Naive thymus-derived CD4-positive, alpha-beta T cell (primary cell): ENCODE measurements around the gene TRAP1. TPM values are rescaled to one million over a fixed set of nuclear protein-coding genes. Genes with fewer than 3 reads are reported as not detected.
A peak's percentile ranks its signal among the peaks of the same experiment; 100 is the strongest.

Source experiments
- ATAC-seq: fragments of 150-1000 bp; cut with Tn5 transposase; 2 replicates; pipeline ENCODE4 v1.10.0; 2021; ENCODE audit warnings: mild to moderate bottlenecking, moderate library complexity
- CTCF ChIA-PET: fragments of 350-600 bp; sonication (Branson Sonifier 250); formaldehyde crosslinking; loops from one replicate; lab custom pipeline; 2021; ENCODE audit warnings: antibody characterized with exemption; lab: Charles Lee
- POLR2A ChIA-PET: fragments of 350-600 bp; sonication (Branson Sonifier 250); formaldehyde crosslinking; loops from one replicate; lab custom pipeline; 2021; ENCODE audit warnings: antibody characterized with exemption, inconsistent platforms; lab: Charles Lee
- DNase-seq, 9 donors: peaks; one replicate each; pipeline versions ENCODE4 v3.0.0 to v3.0.0-alpha.2; 2020 to 2022; ENCODE audit warnings: mixed read lengths in 1 of 9
- H3K27ac ChIP-seq: one replicate; pipeline ENCODE4 v1.7.0; 2013; ENCODE audit warnings: mild to moderate bottlenecking, low read depth, low read length, moderate library complexity
- H3K27me3 ChIP-seq, 2 donors: one replicate each; pipeline ENCODE4 v1.7.0; 2013; ENCODE audit warnings: low read length in 2 of 2, mild to moderate bottlenecking in 2 of 2, moderate library complexity in 2 of 2; ENCODE audit not compliant: control insufficient read depth in 2 of 2, insufficient read depth in 2 of 2
- H3K36me3 ChIP-seq, 3 experiments: 1 replicate in 2 of 3; 2 replicates in 1 of 3; pipeline ENCODE4 v1.7.0; 2013; ENCODE audit warnings: low read length in 3 of 3, mild to moderate bottlenecking in 3 of 3, moderate library complexity in 1 of 3; ENCODE audit not compliant: insufficient read depth in 3 of 3, control insufficient read depth in 2 of 3
- H3K4me1 ChIP-seq, 2 donors: one replicate each; pipeline ENCODE4 v1.7.0; 2013; ENCODE audit warnings: low read length in 2 of 2, mild to moderate bottlenecking in 2 of 2, moderate library complexity in 1 of 2; ENCODE audit not compliant: control insufficient read depth in 2 of 2, insufficient read depth in 2 of 2
- H3K4me3 ChIP-seq: 2 replicates; pipeline ENCODE4 v1.7.0; 2013; ENCODE audit warnings: mild to moderate bottlenecking, low read length
- H3K9me3 ChIP-seq, 3 experiments: 1 replicate in 2 of 3; 2 replicates in 1 of 3; pipeline ENCODE4 v1.7.0; 2013; ENCODE audit warnings: low read length in 3 of 3; ENCODE audit not compliant: control insufficient read depth in 2 of 3
- H3K27ac Mint-ChIP-seq, 9 donors: one replicate each; pipeline ENCODE4 v1.8.0; 2020 to 2022; ENCODE audit warnings: mixed read lengths in 9 of 9, mild to moderate bottlenecking in 8 of 9, moderate library complexity in 5 of 9, inconsistent platforms in 2 of 9
- H3K27me3 Mint-ChIP-seq, 5 donors: one replicate each; pipeline ENCODE4 v1.8.0; 2021 to 2022; ENCODE audit warnings: mixed read lengths in 5 of 5, mild to moderate bottlenecking in 1 of 5
- H3K36me3 Mint-ChIP-seq, 5 donors: one replicate each; pipeline ENCODE4 v1.8.0; 2020 to 2022; ENCODE audit warnings: mixed read lengths in 5 of 5, mild to moderate bottlenecking in 3 of 5, inconsistent platforms in 1 of 5
- H3K4me1 Mint-ChIP-seq, 7 donors: one replicate each; pipeline ENCODE4 v1.8.0; 2020 to 2022; ENCODE audit warnings: mixed read lengths in 7 of 7, mild to moderate bottlenecking in 3 of 7, inconsistent platforms in 1 of 7
- H3K4me3 Mint-ChIP-seq, 10 donors: one replicate each; pipeline ENCODE4 v1.8.0; 2020 to 2022; ENCODE audit warnings: mild to moderate bottlenecking in 10 of 10, mixed read lengths in 10 of 10, moderate library complexity in 6 of 10, inconsistent platforms in 2 of 10
- H3K9me3 Mint-ChIP-seq, 11 donors: one replicate each; pipeline ENCODE4 v1.8.0; 2020 to 2022; ENCODE audit warnings: mixed read lengths in 11 of 11, mild to moderate bottlenecking in 4 of 11, inconsistent platforms in 1 of 11, moderate library complexity in 1 of 11
- intact Hi-C, 2 donors: fragments of 100-400 bp; cut with micrococcal nuclease; formaldehyde crosslinking; loops; one replicate each; pipeline ENCODE4 v1.15.1; 2023
- polyA plus RNA-seq, 2 donors: library from polyadenylated mRNA; unstranded; fragments of 300-500 nt; fragmentation: Illumina TruSeq; gene quantifications; one replicate each; pipeline ENCODE4 v1.2.3, GENCODE V29; 2021
- total RNA-seq, 6 experiments: library from RNA in 5 of 6; stranded (reverse) in 5 of 6; gene quantifications; 1 replicate in 5 of 6; 2 replicates in 1 of 6; pipeline ENCODE4 v1.2.3 and lab custom pipeline; 2021 to 2026

Gene TRAP1
- total and polyA plus RNA-seq, 7 experiments from 2014 or later: 59.6 to 138 (median 123) TPM

DNA sequence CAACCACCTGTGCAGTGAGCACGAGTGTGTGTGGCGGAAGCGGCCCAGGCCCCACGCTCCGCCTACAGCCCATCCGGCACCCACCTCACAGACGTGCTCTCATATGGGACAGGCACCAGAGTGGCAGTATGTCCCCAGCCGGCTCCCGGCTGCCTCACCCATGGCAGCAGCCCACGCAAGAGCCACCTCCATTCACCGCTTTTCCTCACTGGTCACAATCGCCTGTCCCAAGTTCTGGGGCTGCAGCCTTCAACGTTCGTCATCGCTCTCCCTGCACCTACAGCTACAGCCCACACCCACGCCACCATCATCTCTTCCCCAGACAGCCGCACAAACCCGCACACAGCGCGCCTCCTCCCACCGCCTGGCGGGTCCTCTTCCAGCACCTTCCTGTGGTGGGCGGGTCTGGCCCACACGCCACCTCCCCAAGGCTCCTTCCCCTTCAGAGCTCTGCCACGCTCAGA is 17.5 kb upstream of the TRAP1 start:
- Histone ChIP-seq H3K9me3 (no peaks in the 10 kb centered on the region), H3K27me3 (no peaks in the 10 kb centered on the region), H3K4me3 (no peak overlapping the region), H3K4me1 (no peaks in the 10 kb centered on the region), H3K27ac (no peak overlapping the region), H3K36me3 (peaks cover 20 to 94% (median 29%) of the 10 kb centered on the region in 3 experiments)
- Mint-ChIP-seq H3K9me3 (peaks cover 0 to 3% (median 0%) of the 10 kb centered on the region in 11 donors), H3K36me3 (peaks cover 25 to 70% (median 43%) of the 10 kb centered on the region in 5 donors), H3K4me1 (peaks cover 0 to 8% (median 0%) of the 10 kb centered on the region in 7 donors), H3K27me3 (no peaks in the 10 kb centered on the region), H3K27ac (peak overlapping the region in 4 of 9 donors; percentile 26 to 67 (median 48)), H3K4me3 (peak overlapping the region in 1 of 10 donors; percentile 66)
- CTCF ChIA-PET: no interaction called here
- ATAC-seq (no peak), DNase-seq (no peak)
- POLR2A ChIA-PET: no interaction called here
- intact Hi-C loops: no loop called here

DNA sequence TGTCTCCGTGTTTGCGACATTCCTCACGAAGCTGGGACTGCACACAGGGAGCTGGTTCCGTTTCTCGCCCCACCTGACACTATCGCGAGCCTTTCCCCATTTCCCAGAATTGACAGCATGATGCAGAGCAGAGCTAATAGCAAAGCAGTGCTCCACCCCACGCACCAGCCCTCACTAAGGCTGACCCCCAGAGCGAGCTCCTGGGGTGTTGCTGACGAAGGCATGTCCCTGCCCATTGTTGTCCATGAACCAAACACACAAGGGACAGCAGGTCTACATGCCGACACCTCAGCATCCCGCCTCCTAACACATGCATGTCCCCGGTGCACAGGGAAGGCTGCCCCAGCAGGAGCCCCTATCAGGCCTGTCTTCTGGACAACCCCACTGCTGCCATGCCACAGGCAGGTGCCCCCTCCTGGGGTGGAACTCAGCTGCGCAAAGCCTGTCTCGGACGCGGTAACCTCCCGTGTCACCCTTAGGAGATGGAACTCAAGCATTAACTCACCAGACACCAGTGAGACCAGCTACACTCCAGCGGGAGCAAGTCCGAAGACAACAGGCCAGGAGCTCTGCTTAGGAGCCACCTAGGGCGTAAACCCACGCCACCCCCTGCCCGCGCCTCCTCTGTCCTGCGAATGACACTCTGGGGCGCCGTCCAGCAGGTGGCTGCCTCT is 16.9 kb upstream of the TRAP1 start:
- ChIA-PET CTCF (no interaction called here), POLR2A (interaction anchor here (0.6 kb wide), 1 partner anchor 145 kb away, joined by 3 read pairs; no protein-coding TSS in a partner anchor)
- Mint-ChIP-seq H3K27ac (no peak overlapping the region), H3K27me3 (no peaks in the 10 kb centered on the region), H3K9me3 (peaks cover 0 to 3% (median 0%) of the 10 kb centered on the region in 11 donors), H3K36me3 (peaks cover 29 to 67% (median 46%) of the 10 kb centered on the region in 5 donors), H3K4me1 (peaks cover 0 to 6% (median 0%) of the 10 kb centered on the region in 7 donors), H3K4me3 (no peak overlapping the region)
- Histone ChIP-seq H3K9me3 (no peaks in the 10 kb centered on the region), H3K27me3 (no peaks in the 10 kb centered on the region), H3K4me1 (no peaks in the 10 kb centered on the region), H3K4me3 (no peak overlapping the region), H3K36me3 (peaks cover 20 to 94% (median 29%) of the 10 kb centered on the region in 3 experiments), H3K27ac (no peak overlapping the region)
- intact Hi-C loops: no loop called here
- ATAC-seq (no peak), DNase-seq (no peak)

DNA sequence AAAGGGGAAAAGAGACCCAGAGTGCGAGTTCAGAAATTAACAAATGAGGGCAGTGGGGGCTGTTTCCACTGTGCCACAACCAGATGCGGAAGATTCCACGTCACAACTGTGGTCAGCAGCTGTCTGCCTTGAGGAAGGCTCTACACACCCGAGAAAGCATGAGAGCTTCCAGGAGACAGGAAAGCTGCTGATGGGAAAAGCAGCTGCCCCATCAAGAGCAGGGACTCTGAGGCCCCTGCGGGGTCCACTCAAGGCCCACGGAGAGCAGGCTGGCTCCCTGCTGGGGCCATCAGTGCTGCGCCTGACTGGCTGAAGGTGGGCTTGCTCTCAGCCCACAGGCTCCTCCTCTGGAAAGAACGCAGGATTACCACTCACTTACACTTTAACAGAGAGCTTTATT is 14.8 kb upstream of the TRAP1 start:
- H3K36me3 ChIP-seq: peaks cover 9 to 93% (median 31%) of the 10 kb centered on the region in 3 experiments
- H3K4me3 Mint-ChIP-seq: no peak overlapping the region
- POLR2A ChIA-PET: interaction anchor here (0.7 kb wide), 1 partner anchor 15 kb away, joined by 4 read pairs; the partner anchor contains the start of gene TRAP1
- H3K36me3 Mint-ChIP-seq: peaks cover 27 to 62% (median 34%) of the 10 kb centered on the region in 5 donors
- no peak for ATAC-seq
- intact Hi-C loops: no loop called here
- no peak overlapping the region for H3K4me3 ChIP-seq
- H3K27me3 Mint-ChIP-seq: no peaks in the 10 kb centered on the region
- H3K4me1 ChIP-seq: no peaks in the 10 kb centered on the region
- no peak overlapping the region for H3K27ac ChIP-seq
- H3K4me1 Mint-ChIP-seq: peaks cover 0 to 7% (median 0%) of the 10 kb centered on the region in 7 donors
- H3K9me3 Mint-ChIP-seq: peaks cover 0 to 3% (median 0%) of the 10 kb centered on the region in 11 donors
- H3K27me3 ChIP-seq: no peaks in the 10 kb centered on the region
- CTCF ChIA-PET: no interaction called here
- H3K9me3 ChIP-seq: no peaks in the 10 kb centered on the region
- peak overlapping the region in 1 of 9 donors; percentile 44 for H3K27ac Mint-ChIP-seq
- no peak for DNase-seq

DNA sequence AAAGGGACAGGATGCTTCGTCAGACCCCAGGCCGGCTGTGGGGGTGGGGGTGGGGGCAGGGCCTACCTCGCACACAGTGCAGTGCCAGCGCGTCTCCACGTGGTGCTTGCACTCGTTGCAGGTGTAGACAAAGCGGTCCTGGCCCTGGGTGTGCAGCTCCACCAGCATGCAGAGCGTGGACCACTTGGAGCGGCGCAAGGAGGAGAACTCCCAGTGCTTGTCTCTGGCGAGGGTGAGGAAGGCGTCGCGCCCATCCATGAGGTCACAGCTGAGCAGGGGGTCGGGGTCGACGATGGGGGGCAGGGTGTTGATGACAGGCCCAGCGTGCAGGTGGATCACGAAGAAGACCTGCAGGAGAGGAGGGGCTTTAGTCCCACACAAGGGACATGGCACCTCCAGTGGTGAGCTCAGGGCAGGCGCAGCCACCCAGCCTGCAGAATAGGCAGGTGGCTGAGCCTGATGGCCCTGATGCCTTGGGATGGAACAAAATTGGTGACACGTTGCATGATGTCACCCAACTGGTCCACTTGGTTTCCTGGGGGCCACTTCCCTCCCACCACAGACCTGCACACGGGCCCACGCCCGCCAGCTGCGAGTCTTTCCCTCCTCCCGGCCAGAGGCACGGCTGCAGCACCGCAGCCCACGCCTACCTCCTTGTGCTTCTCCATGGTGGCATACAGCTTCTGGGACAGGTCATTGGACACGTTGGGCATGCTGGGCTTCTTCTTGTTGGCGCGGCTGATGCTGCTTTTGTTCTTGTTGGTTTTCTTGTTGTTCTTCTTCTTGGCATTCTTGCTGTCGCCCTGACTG is 14.0 kb upstream of the TRAP1 start:
- H3K9me3 ChIP-seq: no peaks in the 10 kb centered on the region
- ATAC-seq: no peak
- no peak for DNase-seq
- peaks cover 0 to 7% (median 0%) of the 10 kb centered on the region in 7 donors for H3K4me1 Mint-ChIP-seq
- intact Hi-C loops: no loop called here
- ChIA-PET CTCF (no interaction called here), POLR2A (interaction anchor here (0.6 to 0.7 kb wide), 2 partner anchors 14 to 105 kb away, joined by 3 to 4 read pairs; partner anchors contain the start of gene TRAP1)
- H3K4me3 Mint-ChIP-seq: peak overlapping the region in 1 of 10 donors; percentile 36
- H3K27me3 Mint-ChIP-seq: no peaks in the 10 kb centered on the region
- H3K4me1 ChIP-seq: no peaks in the 10 kb centered on the region
- peaks cover 0 to 3% (median 0%) of the 10 kb centered on the region in 11 donors for H3K9me3 Mint-ChIP-seq
- no peak overlapping the region for H3K27ac ChIP-seq
- H3K27ac Mint-ChIP-seq: peak overlapping the region in 2 of 9 donors; percentile 44 to 47
- H3K36me3 Mint-ChIP-seq: peaks cover 19 to 58% (median 26%) of the 10 kb centered on the region in 5 donors
- no peaks in the 10 kb centered on the region for H3K27me3 ChIP-seq
- H3K4me3 ChIP-seq: no peak overlapping the region
- H3K36me3 ChIP-seq: peaks cover 9 to 90% (median 29%) of the 10 kb centered on the region in 3 experiments

DNA sequence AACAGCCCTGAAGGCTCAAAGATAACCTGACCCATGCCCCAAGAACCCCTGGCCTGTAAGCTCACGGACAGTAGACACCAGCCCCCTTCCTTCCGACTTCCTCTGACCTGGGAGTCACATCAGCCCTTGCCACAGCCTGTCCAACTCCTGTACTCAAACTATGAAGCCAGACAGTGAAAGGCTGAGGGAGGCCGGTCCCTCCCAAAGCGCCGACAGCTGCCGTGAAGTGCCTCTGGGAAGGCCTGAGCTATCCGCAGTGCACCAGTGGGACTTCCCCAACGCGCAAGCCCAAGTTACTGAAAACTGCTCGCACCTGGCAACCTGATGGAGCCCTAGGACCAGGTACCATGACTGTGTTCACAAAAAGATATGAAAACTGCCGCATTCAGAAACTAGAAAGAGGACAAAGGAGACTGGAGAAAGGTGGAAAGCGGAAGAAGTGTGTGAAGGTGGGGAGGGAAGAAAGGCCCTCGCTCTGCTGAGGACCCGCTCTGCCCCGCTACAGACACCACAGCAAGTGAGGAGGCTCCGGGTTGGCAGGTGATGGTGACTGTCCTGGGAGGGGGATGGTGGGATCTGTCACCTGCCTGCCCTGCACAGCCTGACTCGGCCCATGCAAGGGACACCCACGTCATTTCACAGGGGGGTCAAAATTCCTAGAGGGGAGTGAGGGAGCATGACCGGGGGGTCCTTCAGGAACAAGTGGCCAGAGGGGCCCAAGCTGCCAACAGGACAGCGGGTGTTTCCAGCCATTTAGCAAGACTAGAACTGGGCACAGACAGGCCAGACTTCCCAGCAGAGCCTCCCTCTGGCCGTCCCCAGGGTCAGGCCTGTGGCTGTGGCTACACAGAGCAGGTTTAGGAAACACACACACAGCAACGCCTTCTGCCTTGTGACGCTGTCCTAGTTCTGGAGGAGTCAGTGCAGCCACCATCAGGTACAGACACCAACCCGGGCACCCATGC is 13.1 kb upstream of the TRAP1 start:
- H3K9me3 Mint-ChIP-seq: peaks cover 0 to 3% (median 0%) of the 10 kb centered on the region in 11 donors
- no peaks in the 10 kb centered on the region for H3K27me3 Mint-ChIP-seq
- ATAC-seq (no peak), DNase-seq (no peak)
- ChIA-PET POLR2A (no interaction called here), CTCF (no interaction called here)
- no peak overlapping the region for H3K27ac ChIP-seq
- no peaks in the 10 kb centered on the region for H3K9me3 ChIP-seq
- H3K36me3 ChIP-seq: peaks cover under 1 to 81% (median 20%) of the 10 kb centered on the region in 3 experiments
- H3K27me3 ChIP-seq: no peaks in the 10 kb centered on the region
- no peak overlapping the region for H3K4me3 ChIP-seq
- H3K27ac Mint-ChIP-seq: peak overlapping the region in 3 of 9 donors; percentile 5 to 60 (median 53)
- H3K36me3 Mint-ChIP-seq: peaks cover 14 to 51% (median 20%) of the 10 kb centered on the region in 5 donors
- intact Hi-C loops: no loop called here
- no peaks in the 10 kb centered on the region for H3K4me1 ChIP-seq
- H3K4me3 Mint-ChIP-seq: no peak overlapping the region
- peaks cover 0 to 3% (median 0%) of the 10 kb centered on the region in 7 donors for H3K4me1 Mint-ChIP-seq
